GM18520 (cell line): Measurements from ENCODE around the gene ANKRD60.

Experiments
- ATAC-seq: cut with Tn5 transposase; IDR thresholded peaks from one replicate; pipeline ENCODE4 v1.9.1; 2021; ENCODE audit not compliant: unreplicated experiment

Gene ANKRD60

DNA sequence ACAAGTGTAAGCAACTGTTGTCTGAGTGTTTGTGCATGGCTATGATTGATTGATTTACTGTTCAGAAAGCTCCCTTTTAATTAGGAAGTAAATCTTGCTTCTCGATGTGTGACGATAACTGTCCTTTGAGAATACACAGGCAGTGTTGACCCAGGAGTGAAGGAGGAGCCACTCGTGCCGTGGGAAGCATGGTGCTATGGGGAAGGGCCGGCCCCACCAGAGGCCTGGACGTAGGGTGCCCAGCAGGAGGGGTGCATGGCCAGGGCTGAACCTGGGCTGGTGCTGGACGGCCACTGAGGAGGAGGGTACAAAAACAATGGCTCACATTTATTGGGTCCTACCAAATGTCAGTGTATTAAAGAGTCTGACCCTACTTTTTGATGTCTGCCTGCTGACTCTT is 60.7 kb downstream of the ANKRD60 start:
- ATAC-seq = no peak
